NCI-H2196 treated with DMSO at 0.1 percent for 48 hours (cell line): ENCODE measurements around the gene C1QL1.

ENCODE experiments used
- DNase-seq: peaks from one replicate; lab custom pipeline; 2025; ENCODE audit not compliant: unreplicated experiment; lab: John Stamatoyannopoulos, UW

The C1QL1 gene

DNA sequence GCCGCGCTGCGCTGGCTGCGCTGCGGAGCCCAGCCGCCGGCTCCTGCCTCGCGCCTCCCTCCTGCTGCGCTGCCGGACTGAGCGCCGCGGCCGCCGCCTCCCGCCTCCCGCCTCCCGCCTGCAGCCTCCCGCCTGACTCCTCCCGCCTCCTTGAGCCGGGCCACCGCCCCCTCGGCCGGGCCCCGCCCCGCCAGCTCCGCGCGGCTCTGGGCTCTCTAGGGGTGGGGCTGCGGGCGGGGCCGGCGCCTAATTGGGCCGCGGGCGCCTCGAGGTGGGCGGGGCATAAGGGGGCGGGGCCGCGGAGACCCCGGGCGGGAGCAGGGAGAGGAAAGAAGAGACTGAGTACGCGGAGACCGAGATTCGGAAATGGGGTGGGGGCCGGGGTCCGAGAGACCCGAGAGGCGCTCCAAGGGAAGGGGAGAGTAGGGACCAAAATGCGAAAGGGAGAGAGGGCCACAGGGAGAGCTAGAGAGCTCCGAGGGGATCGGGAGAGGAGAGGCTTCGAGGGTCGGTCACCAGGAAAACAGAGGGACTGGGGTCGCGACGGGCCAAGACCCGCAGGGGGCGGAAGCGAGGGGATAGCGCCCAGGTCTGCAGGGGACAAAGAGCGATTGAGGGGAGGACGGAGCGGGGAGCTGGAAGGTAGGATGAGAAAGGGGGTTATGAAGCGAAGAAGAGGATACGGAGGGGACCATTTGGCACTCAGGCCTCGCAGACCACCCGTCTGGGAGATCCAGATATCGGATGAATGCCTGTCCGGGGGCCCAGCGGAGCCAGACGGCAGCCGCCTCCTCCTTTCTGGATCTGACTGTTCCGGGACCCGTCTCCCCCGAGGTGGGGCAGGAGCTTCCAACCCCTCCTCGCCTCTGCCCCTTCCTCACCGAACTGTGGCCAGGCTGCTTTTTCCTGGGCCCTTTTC lies at the start of gene C1QL1:
TSS of gene C1QL1 (minus strand) at position 79 of the 919 bp plus-strand sequence. CDS start 255 bp downstream, outside the sequence.
- peak; percentile 78 for DNase-seq

- DNase-seq, result peak; percentile 15
Observed at GRCh38 chr17:45016823-45017222, 48.7 kb upstream of the C1QL1 start.

- DNase-seq, result no peak
Observed at GRCh38 chr17:45016237-45016636, 48.1 kb upstream of the C1QL1 start.

- DNase-seq, result no peak
Observed at GRCh38 chr17:45013021-45013997, 45.2 kb upstream of the C1QL1 start.

DNA sequence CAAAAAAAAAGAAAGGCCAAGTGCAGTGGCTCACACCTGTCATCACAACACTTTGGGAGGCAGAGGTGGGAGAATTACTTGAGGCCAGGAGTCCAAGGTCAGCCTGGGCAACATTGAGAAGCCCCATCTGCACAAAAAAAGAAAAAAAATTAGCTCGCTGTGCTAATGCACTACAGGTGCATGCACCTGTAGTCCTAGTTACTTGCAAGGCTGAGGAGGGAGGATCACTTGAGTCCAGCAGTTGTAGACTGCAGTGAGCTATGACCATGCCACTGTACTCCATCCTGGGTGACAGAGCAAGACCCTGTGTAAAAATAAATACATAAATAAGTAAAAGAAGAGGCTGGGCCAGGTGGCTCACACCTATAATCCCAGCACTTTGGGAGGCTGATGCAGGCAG lies 43.7 kb upstream of the C1QL1 start:
- no peak for DNase-seq

- DNase-seq, result no peak
Observed at GRCh38 chr17:45009676-45010467, 41.8 kb upstream of the C1QL1 start.

GRCh38 chr17:45008216-45008615 lies 40.1 kb upstream of the C1QL1 start:
- DNase-seq, result no peak

GRCh38 chr17:45006927-45007461 lies 38.9 kb upstream of the C1QL1 start:
- DNase-seq, result no peak

DNA sequence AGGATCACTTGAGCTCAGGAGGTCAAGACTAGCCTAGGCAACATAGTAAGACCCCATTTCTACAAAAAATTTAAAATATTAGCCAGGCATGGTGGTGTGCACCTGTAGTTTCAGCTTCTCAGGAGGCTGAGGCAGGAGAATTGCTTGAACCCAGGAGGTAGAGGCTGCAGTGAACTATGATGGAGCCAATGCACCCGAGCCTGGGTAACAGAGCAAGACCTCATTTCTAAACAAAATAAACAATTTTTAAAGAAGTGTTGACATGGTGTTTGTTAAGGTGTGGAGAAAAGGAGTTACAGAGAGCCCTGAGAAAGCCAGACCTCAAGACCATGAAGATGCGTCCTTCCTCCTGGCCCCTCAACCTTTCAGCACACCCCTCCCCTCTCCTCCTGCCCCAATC lies 37.6 kb upstream of the C1QL1 start:
- DNase-seq, result no peak

GRCh38 chr17:45004388-45004787 lies 36.3 kb upstream of the C1QL1 start:
- DNase-seq, result no peak

DNA sequence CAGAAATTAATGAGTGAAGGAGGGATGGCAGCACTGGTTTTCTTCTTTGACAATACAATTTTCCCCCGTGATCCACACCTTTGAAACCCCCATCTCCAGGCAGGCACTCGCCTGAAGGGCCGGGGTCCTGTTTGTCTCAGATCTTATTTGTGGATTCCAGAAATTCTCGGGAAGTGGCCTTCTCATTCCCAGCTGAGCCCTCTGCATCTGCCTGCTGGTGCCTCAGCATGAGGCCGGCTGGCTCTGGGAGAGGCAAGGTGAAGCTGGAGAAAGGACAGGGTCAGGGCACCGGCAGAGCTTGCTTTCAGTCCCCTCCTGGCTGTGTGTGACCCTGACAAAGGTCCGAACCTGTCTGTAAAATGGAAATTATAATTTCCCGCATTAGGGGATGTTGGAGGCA lies 35.8 kb upstream of the C1QL1 start:
- DNase-seq, result no peak

- DNase-seq, result no peak
Observed at GRCh38 chr17:45001310-45001709, 33.2 kb upstream of the C1QL1 start.

- DNase-seq, result no peak
Observed at GRCh38 chr17:44999433-44999832, 31.3 kb upstream of the C1QL1 start.

GRCh38 chr17:44998646-44999045 lies 30.5 kb upstream of the C1QL1 start:
- no peak for DNase-seq

DNA sequence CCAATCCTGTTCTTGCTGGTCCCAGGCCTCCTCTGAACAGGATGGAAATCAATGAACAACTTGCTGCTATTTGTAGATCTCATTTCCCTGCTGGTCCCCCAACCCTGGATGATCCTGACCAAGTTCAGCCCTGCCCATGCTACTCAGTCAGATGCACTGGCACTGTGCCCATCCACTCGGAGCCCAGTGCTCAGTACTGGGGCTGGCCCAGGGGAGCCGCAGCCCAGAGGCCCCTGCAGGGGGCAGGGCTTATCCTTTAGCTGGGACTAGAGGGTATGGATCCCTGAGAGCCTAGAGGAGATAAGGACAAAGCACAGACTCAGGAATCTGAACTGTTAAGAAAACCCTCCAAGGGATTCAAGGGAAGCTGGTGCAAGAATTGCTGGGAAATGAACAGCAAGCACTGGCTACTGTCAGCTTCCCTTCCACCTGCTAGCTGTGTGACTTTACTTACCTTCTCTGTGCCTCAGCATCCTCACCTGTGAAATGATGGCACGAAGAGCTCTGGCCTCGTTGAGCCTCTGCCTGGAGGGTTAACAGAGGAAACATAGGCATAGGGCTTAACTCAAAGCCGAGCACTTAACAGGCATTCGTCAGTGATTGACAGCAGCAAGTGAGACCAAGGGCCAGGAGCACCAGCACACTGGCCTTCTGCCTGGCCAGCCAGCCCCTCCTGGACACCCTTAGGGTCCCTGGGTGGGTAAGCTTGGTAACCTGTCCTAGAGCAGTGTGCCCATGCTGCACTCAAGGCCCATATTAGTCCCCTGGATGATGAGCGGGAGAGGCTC lies 29.8 kb upstream of the C1QL1 start:
- no peak for DNase-seq

DNA sequence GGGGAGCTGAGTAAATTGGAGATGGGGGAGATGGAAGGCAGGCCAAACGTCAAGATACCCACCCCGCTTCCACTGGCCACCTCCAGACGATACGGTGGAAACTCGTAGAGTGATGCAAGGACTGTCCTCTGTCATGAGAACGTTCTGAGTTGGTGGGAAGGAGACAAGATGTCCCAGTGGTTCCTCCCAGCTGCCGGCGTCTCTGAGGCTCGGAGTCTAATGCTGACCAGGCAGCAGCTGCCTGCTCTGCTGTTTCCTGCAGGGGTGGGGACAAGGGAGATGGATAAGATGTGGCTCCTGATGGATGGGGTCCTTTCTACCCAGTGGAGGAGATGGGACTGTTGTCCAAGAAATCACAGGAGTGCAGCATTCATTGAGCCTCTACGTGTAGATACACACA lies 28.2 kb upstream of the C1QL1 start:
- DNase-seq, result no peak

GRCh38 chr17:44995436-44996001 lies 27.4 kb upstream of the C1QL1 start:
- no peak for DNase-seq

GRCh38 chr17:44992242-44992939 lies 24.3 kb upstream of the C1QL1 start:
- no peak for DNase-seq

DNA sequence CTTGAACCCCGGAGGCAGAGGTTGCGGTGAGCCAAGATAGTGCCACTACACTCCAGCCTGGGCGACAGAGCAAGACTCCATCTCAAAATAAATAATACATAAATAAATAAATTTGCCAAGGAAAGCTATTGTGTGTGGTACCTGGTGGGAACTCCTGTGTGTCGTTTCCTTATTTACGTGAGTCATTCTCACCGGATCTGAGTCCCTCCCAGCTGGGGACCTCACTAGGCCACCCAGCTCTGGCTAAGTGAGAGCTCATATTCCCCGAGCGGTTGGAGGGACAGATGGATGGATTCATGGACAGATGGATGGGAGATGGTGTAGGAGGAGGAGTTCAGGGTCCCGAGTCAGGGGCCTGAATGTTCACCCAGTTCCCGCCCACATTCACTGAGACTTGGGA lies 22.9 kb upstream of the C1QL1 start:
- DNase-seq, result no peak
